Sigmoid colon (tissue), 4 donors: ENCODE data around the gene CDK14.

Experiments used
- CTCF ChIP-seq, 4 experiments: fragments of 450-650 bp in 3 of 4; fragments of 200-600 bp in 1 of 4; IDR thresholded peaks; one replicate each; pipeline ENCODE4 v1.5.1; 2016 to 2019; ENCODE audit warnings: antibody characterized with exemption in 4 of 4, mild to moderate bottlenecking in 3 of 4, moderate library complexity in 2 of 4
- EP300 ChIP-seq, 4 donors: sonication (generic); formaldehyde crosslinking; IDR thresholded peaks; one replicate each; pipeline ENCODE4 v1.6.1; 2017; ENCODE audit warnings: antibody characterized with exemption in 4 of 4
- POLR2A ChIP-seq, 2 donors: fragments of 450-650 bp; IDR thresholded peaks; one replicate each; pipeline ENCODE4 v1.6.1; 2016; ENCODE audit warnings: antibody characterized with exemption in 2 of 2, mild to moderate bottlenecking in 2 of 2, moderate library complexity in 2 of 2

GRCh38 chr7:90690159-90690858 lies 94.2 kb downstream of the CDK14 start:
- TF ChIP-seq POLR2A (IDR thresholded peaks at IDR 0.05) = no peak
- no peak for TF ChIP-seq CTCF (IDR thresholded peaks at IDR 0.05)
- TF ChIP-seq EP300 (IDR thresholded peaks at IDR 0.05) = no peak
